IMR-90 (cell line): ENCODE data around the gene PRKCH. TPM values are rescaled to one million over a fixed set of nuclear protein-coding genes. Genes with fewer than 3 reads are reported as not detected.

Experiments
- ATAC-seq: fragments of 200-7000 bp; cut with Tn5 transposase; 2 replicates; pipeline ENCODE4 v1.9.1; 2020; ENCODE audit warnings: low read depth, mild to moderate bottlenecking, moderate library complexity
- BruUV-seq: library from RNA; stranded (reverse); fragments of 400-500 nt; replicated peaks from 2 replicates; lab custom pipeline; 2021; lab: Mats Ljungman, UMichigan
- CTCF ChIA-PET: fragments of 300-600 bp; formaldehyde crosslinking; extraction: SDS; loops from one replicate; lab custom pipeline; 2021; ENCODE audit warnings: antibody characterized with exemption; lab: Yijun Ruan, JAX
- POLR2A ChIA-PET: fragments of 300-600 bp; sonication (Branson Sonifier 250); formaldehyde crosslinking; loops from one replicate; lab custom pipeline; 2022; ENCODE audit warnings: antibody characterized with exemption; ENCODE audit not compliant: unreplicated experiment; lab: Charles Lee
- DNase-seq: peaks from one replicate; pipeline ENCODE4 v3.0.0; 2013
- H2AFZ ChIP-seq: replicated peaks from 2 replicates; pipeline ENCODE3; 2013; ENCODE audit warnings: low read length, mild to moderate bottlenecking; ENCODE audit not compliant: poor library complexity
- H2AK5ac ChIP-seq: 2 replicates; pipeline ENCODE4 v1.6.1; 2013; ENCODE audit warnings: low read depth, low read length, inconsistent platforms
- H2AK9ac ChIP-seq: replicated peaks from 2 replicates; pipeline ENCODE3; 2013; ENCODE audit warnings: mild to moderate bottlenecking, low read depth, low read length, moderate library complexity; ENCODE audit not compliant: poor library complexity
- H2BK120ac ChIP-seq: 2 replicates; pipeline ENCODE4 v1.6.1; 2013; ENCODE audit warnings: low read depth, low read length, inconsistent platforms
- H2BK15ac ChIP-seq: 3 replicates; pipeline ENCODE4 v1.6.1; 2013; ENCODE audit warnings: low read depth, low read length, inconsistent platforms
- H2BK20ac ChIP-seq: 2 replicates; pipeline ENCODE4 v1.6.1; 2013; ENCODE audit warnings: low read depth, mild to moderate bottlenecking, inconsistent platforms, low read length, moderate library complexity
- H2BK5ac ChIP-seq: 2 replicates; pipeline ENCODE4 v1.6.1; 2013; ENCODE audit warnings: mild to moderate bottlenecking, low read depth, low read length, inconsistent platforms; ENCODE audit not compliant: poor library complexity, severe bottlenecking
- H3K14ac ChIP-seq: replicated peaks from 2 replicates; pipeline ENCODE4 v1.6.1; 2013; ENCODE audit warnings: low read depth, low read length, inconsistent platforms
- H3K18ac ChIP-seq: 2 replicates; pipeline ENCODE4 v1.6.1; 2013; ENCODE audit warnings: low read depth, low read length, control low read depth
- H3K23ac ChIP-seq: 2 replicates; pipeline ENCODE4 v1.6.1; 2013; ENCODE audit warnings: low read depth, low read length, inconsistent platforms
- H3K27ac ChIP-seq: 2 replicates; pipeline ENCODE4 v1.5.1; 2013; ENCODE audit warnings: mild to moderate bottlenecking, control low read depth, low read length; ENCODE audit not compliant: insufficient read depth
- H3K27me3 ChIP-seq: 2 replicates; pipeline ENCODE4 v1.6.1; 2013; ENCODE audit warnings: low read length; ENCODE audit not compliant: control insufficient read depth, insufficient read depth
- H3K36me3 ChIP-seq: 2 replicates; pipeline ENCODE4 v1.6.1; 2013; ENCODE audit warnings: low read length, mixed read lengths; ENCODE audit not compliant: control insufficient read depth, insufficient read depth
- H3K4ac ChIP-seq: 2 replicates; pipeline ENCODE4 v1.6.1; 2013; ENCODE audit warnings: low read depth, low read length, inconsistent platforms
- H3K4me1 ChIP-seq: 2 replicates; pipeline ENCODE4 v1.6.1; 2013; ENCODE audit warnings: low read length, mixed read lengths; ENCODE audit not compliant: control insufficient read depth, insufficient read depth
- H3K4me2 ChIP-seq: 2 replicates; pipeline ENCODE4 v1.6.1; 2013; ENCODE audit warnings: low read depth, mild to moderate bottlenecking, control low read depth, low read length, moderate library complexity
- H3K4me3 ChIP-seq: 2 replicates; pipeline ENCODE4 v1.5.1; 2013; ENCODE audit warnings: low read depth, mild to moderate bottlenecking, control low read depth, low read length, moderate library complexity; ENCODE audit not compliant: insufficient read depth
- H3K56ac ChIP-seq: 2 replicates; pipeline ENCODE4 v1.6.1; 2013; ENCODE audit warnings: low read length, inconsistent platforms; ENCODE audit not compliant: insufficient read depth; ENCODE audit errors: extremely low read depth
- H3K79me1 ChIP-seq, 2 experiments: 2 replicates each; pipeline ENCODE4 v1.6.1; 2013; ENCODE audit warnings: low read length in 2 of 2, inconsistent platforms in 1 of 2, low read depth in 1 of 2
- H3K9ac ChIP-seq: 2 replicates; pipeline ENCODE4 v1.6.1; 2013; ENCODE audit warnings: low read depth, low read length, control low read depth
- H3K9me1 ChIP-seq: 2 replicates; pipeline ENCODE4 v1.6.1; 2013; ENCODE audit warnings: low read length, inconsistent platforms; ENCODE audit not compliant: insufficient read depth
- H3K9me3 ChIP-seq: 2 replicates; pipeline ENCODE4 v1.6.1; 2013; ENCODE audit warnings: low read length; ENCODE audit not compliant: control insufficient read depth, insufficient read depth
- H4K20me1 ChIP-seq: 2 replicates; pipeline ENCODE4 v1.6.1; 2013; ENCODE audit warnings: low read length, inconsistent platforms; ENCODE audit not compliant: insufficient read depth
- H4K5ac ChIP-seq: 2 replicates; pipeline ENCODE4 v1.6.1; 2013; ENCODE audit warnings: mild to moderate bottlenecking, low read depth, low read length, control low read depth
- H4K8ac ChIP-seq, 2 experiments: 2 replicates each; pipeline ENCODE4 v1.6.1; 2013; ENCODE audit warnings: low read depth in 2 of 2, low read length in 2 of 2, control low read depth in 1 of 2, inconsistent platforms in 1 of 2
- H4K91ac ChIP-seq: 2 replicates; pipeline ENCODE4 v1.6.1; 2013; ENCODE audit warnings: low read depth, low read length, inconsistent platforms; ENCODE audit not compliant: insufficient read depth
- CEBPB ChIP-seq: IDR thresholded peaks from 2 replicates; pipeline ENCODE4 v1.6.1; 2012; ENCODE audit warnings: low read depth, low read length, improper control_type of control experiment
- CHD1 ChIP-seq: IDR thresholded peaks from 2 replicates; pipeline ENCODE4 v1.6.1; 2012; ENCODE audit warnings: low read depth, low read length, improper control_type of control experiment
- CTCF ChIP-seq: conservative IDR thresholded peaks from 2 replicates; pipeline ENCODE4 v1.5.1; 2012; ENCODE audit warnings: mild to moderate bottlenecking, low read depth, low read length, improper control_type of control experiment
- FOS ChIP-seq: fragments of 150-350 bp; IDR thresholded peaks from 2 replicates; pipeline ENCODE4 v1.6.1; 2016; ENCODE audit warnings: low read depth, low read length
- MAFK ChIP-seq: IDR thresholded peaks from 2 replicates; pipeline ENCODE4 v1.6.1; 2012; ENCODE audit warnings: low read depth, low read length, improper control_type of control experiment
- MAZ ChIP-seq: IDR thresholded peaks from 2 replicates; pipeline ENCODE4 v1.6.1; 2012; ENCODE audit warnings: low read depth, mild to moderate bottlenecking, low read length, improper control_type of control experiment, moderate library complexity, borderline replicate concordance
- MXI1 ChIP-seq: IDR thresholded peaks from 2 replicates; pipeline ENCODE4 v1.6.1; 2012; ENCODE audit warnings: low read depth, mild to moderate bottlenecking, low read length, moderate library complexity, borderline replicate concordance
- NFE2L2 ChIP-seq: fragments of 150-350 bp; IDR thresholded peaks from 2 replicates; pipeline ENCODE4 v1.6.1; 2016; ENCODE audit warnings: low read depth, mild to moderate bottlenecking, low read length
- POLR2A ChIP-seq: IDR thresholded peaks from 2 replicates; pipeline ENCODE4 v1.6.1; 2012; ENCODE audit warnings: mild to moderate bottlenecking, low read depth, low read length
- RCOR1 ChIP-seq: IDR thresholded peaks from 2 replicates; pipeline ENCODE4 v1.6.1; 2012; ENCODE audit warnings: mild to moderate bottlenecking, low read length, improper control_type of control experiment; ENCODE audit not compliant: insufficient replicate concordance
- RFX5 ChIP-seq: IDR thresholded peaks from 2 replicates; pipeline ENCODE4 v1.8.0; 2012; ENCODE audit warnings: low read depth, mild to moderate bottlenecking, low read length, moderate library complexity
- USF2 ChIP-seq: fragments of 150-350 bp; IDR thresholded peaks from 2 replicates; pipeline ENCODE4 v1.6.1; 2017; ENCODE audit warnings: mild to moderate bottlenecking, antibody characterized with exemption, low read length, low read depth
- WGBS, 2 experiments: methylation state at CpG; one replicate each; pipeline versions ENCODE4 v1.1.5 to v1.1.7; 2013; ENCODE audit warnings: missing lambda C conversion rate in 2 of 2; ENCODE audit not compliant: insufficient read length in 1 of 2; ENCODE audit errors: extremely low coverage in 2 of 2; 5-methylcytosine and 5-hydroxymethylcytosine counted together
- dilution Hi-C: fragments of 300-500 bp; cut with HindIII; formaldehyde crosslinking; loops from one replicate; pipeline ENCODE4 v1.14.3; 2018; ENCODE audit warnings: low sequenced_read_pairs; ENCODE audit not compliant: unreplicated experiment
- in situ Hi-C: fragments of 300-500 bp; cut with MboI; formaldehyde crosslinking; loops from 3 replicates; pipeline ENCODE4 v1.14.3; 2019; ENCODE audit warnings: low sequenced_read_pairs, inconsistent platforms, mixed read lengths
- intact Hi-C: fragments of 100-400 bp; cut with micrococcal nuclease; formaldehyde crosslinking; loops from 2 replicates; pipeline ENCODE4 v1.10.0; 2022
- polyA plus RNA-seq, 3 experiments: library from polyadenylated mRNA; depleted of rRNA; stranded (reverse); fragments of >200 nt; gene quantifications; 2 replicates each; pipeline ENCODE4 v1.2.3, GENCODE V29; 2012; ENCODE audit warnings: low replicate concordance in 1 of 3
- total RNA-seq: library from RNA; depleted of rRNA; stranded (reverse); fragments of >200 nt; gene quantifications from 2 replicates; pipeline ENCODE4 v1.2.3, GENCODE V29; 2012
- TF ChIP-seq, protein P1 (sequence below): fragments of 150-350 bp; IDR thresholded peaks from 2 replicates; pipeline ENCODE4 v1.6.1; 2016; ENCODE audit warnings: low read depth, mild to moderate bottlenecking, low read length, moderate library complexity, borderline replicate concordance

PRKCH gene
- total and polyA plus RNA-seq, 2 of the 4 experiments (the other 2 are of a cell fraction), result 1.6 to 2.3 TPM

- H4K5ac ChIP-seq, result peak overlapping the region; percentile 96
- no peak overlapping the region for H3K4me3 ChIP-seq
- ATAC-seq, result peak; percentile 88
- peak overlapping the region; percentile 84 for H3K23ac ChIP-seq
- peak overlapping the region; percentile 99 for H2BK120ac ChIP-seq
- no peaks in the 10 kb centered on the region for H4K20me1 ChIP-seq
- peak overlapping the region; percentile 68 for H2AK9ac ChIP-seq
- H3K9ac ChIP-seq, result peak overlapping the region; percentile 56
- peaks cover 30% of the 10 kb centered on the region for H3K4me1 ChIP-seq
- DNase-seq, result peak; percentile 98
- H3K14ac ChIP-seq, result peak overlapping the region; percentile 98
- BruUV-seq, result no TSS peak
- peak overlapping the region; percentile 98 for H2BK5ac ChIP-seq
- peaks cover 9 to 37% of the 10 kb centered on the region in 2 experiments for H3K79me1 ChIP-seq
- peak overlapping the region; percentile 35 for H3K4me2 ChIP-seq
- H3K9me1 ChIP-seq, result peaks cover 31% of the 10 kb centered on the region
- H3K27ac ChIP-seq, result peak overlapping the region; percentile 93
- WGBS, 2 experiments, result 0% methylated on average over 4 of the region's 11 CpGs; no CpG with 5 or more reads in 1 of the 2 experiments
- intact Hi-C loops, result loop anchor here (1.0 to 10.0 kb wide), 2 partner anchors 42 to 281 kb away; no protein-coding TSS in a partner anchor
- H3K27me3 ChIP-seq, result no peaks in the 10 kb centered on the region
- peak overlapping the region; percentile 18 to 89 for H4K8ac ChIP-seq
- peak overlapping the region; percentile 100 for H3K18ac ChIP-seq
- POLR2A ChIA-PET, result no interaction called here
- H3K9me3 ChIP-seq, result no peaks in the 10 kb centered on the region
- peak overlapping the region; percentile 99 for H3K4ac ChIP-seq
- peak overlapping the region; percentile 100 for H4K91ac ChIP-seq
- in situ Hi-C loops, result loop anchor here (25.0 kb wide), 1 partner anchor 917 kb away; the partner anchor contains the start of gene SIX1
- H3K36me3 ChIP-seq, result no peaks in the 10 kb centered on the region
- peak overlapping the region; percentile 99 for H2AK5ac ChIP-seq
- peak overlapping the region; percentile 98 for H2BK20ac ChIP-seq
- peak overlapping the region; percentile 99; the same call in 2 of the 3 replicates for H2BK15ac ChIP-seq
- H3K56ac ChIP-seq, result peak overlapping the region; percentile 48
- no peak overlapping the region for H2AFZ ChIP-seq
- CTCF ChIA-PET, result interaction anchor here (0.6 to 0.9 kb wide), 4 partner anchors 12 to 185 kb away, joined by 3 to 6 read pairs (median 3); no protein-coding TSS in a partner anchor
- dilution Hi-C loops, result no loop called here
- TF ChIP-seq RCOR1 (no peak), CTCF (no peak), POLR2A (no peak), USF2 (no peak), NFE2L2 (peak; percentile 72; the same call in 1 of the 2 replicates), FOS (peak; percentile 96), MAFK (no peak), MXI1 (no peak), CEBPB (peak; percentile 99), RFX5 (no peak), CHD1 (0 out of 2 replicates have a peak, but pooled peaks have one; percentile 27), MAZ (peak; percentile 89)
- TF ChIP-seq, protein P1, sequence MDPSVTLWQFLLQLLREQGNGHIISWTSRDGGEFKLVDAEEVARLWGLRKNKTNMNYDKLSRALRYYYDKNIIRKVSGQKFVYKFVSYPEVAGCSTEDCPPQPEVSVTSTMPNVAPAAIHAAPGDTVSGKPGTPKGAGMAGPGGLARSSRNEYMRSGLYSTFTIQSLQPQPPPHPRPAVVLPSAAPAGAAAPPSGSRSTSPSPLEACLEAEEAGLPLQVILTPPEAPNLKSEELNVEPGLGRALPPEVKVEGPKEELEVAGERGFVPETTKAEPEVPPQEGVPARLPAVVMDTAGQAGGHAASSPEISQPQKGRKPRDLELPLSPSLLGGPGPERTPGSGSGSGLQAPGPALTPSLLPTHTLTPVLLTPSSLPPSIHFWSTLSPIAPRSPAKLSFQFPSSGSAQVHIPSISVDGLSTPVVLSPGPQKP, result no peak
Measured at GRCh38 chr14:61553730-61554641, 232.6 kb downstream of the PRKCH start.
